GM21576 (cell line): ENCODE data around the gene HTR3B.
"Not testable (repeated sequence)": the region's sequence is repeated elsewhere in the genome, so short reads cannot be mapped to it uniquely, and the experiment has no call there.

ENCODE experiments used
- ATAC-seq: cut with Tn5 transposase; IDR thresholded peaks from one replicate; pipeline ENCODE4 v1.9.1; 2021; ENCODE audit warnings: mild to moderate bottlenecking, moderate library complexity; ENCODE audit not compliant: unreplicated experiment

Gene HTR3B

GRCh38 chr11:113942256-113942655 is 37.7 kb downstream of the HTR3B start:
- no peak for ATAC-seq

- ATAC-seq, result not testable (repeated sequence)
Measured at GRCh38 chr11:113946162-113946561, 41.6 kb downstream of the HTR3B start.

GRCh38 chr11:113947994-113948393 is 43.4 kb downstream of the HTR3B start:
- no peak for ATAC-seq

- ATAC-seq, result no peak
Measured at GRCh38 chr11:113949891-113950290, 45.3 kb downstream of the HTR3B start.

- no peak for ATAC-seq
Measured at GRCh38 chr11:113951537-113951936, 46.9 kb downstream of the HTR3B start.

- no peak for ATAC-seq
Measured at GRCh38 chr11:113952070-113952469, 47.5 kb downstream of the HTR3B start.

- ATAC-seq, result no peak
Measured at GRCh38 chr11:113952588-113952987, 48.0 kb downstream of the HTR3B start.

- no peak for ATAC-seq
Measured at GRCh38 chr11:113954235-113954634, 49.6 kb downstream of the HTR3B start.

GRCh38 chr11:113956986-113957385 is 52.4 kb downstream of the HTR3B start:
- ATAC-seq, result no peak

- no peak for ATAC-seq
Measured at GRCh38 chr11:113960702-113961330, 56.2 kb downstream of the HTR3B start.

GRCh38 chr11:113967361-113967760 is 62.8 kb downstream of the HTR3B start:
- no peak for ATAC-seq

GRCh38 chr11:113971506-113972195 is 67.1 kb downstream of the HTR3B start:
- ATAC-seq, result no peak

- no peak for ATAC-seq
Measured at GRCh38 chr11:113974741-113975470, 70.3 kb downstream of the HTR3B start, which contains the start of gene HTR3A. TSS of gene HTR3A (plus strand) at chr11:113975108. CDS start at chr11:113975326, 218 bp downstream.

- no peak for ATAC-seq
Measured at GRCh38 chr11:113977071-113977490, 72.5 kb downstream of the HTR3B start.

GRCh38 chr11:113977701-113978100 is 73.1 kb downstream of the HTR3B start:
- ATAC-seq, result no peak

- no peak for ATAC-seq
Measured at GRCh38 chr11:113979431-113979830, 74.8 kb downstream of the HTR3B start.

- no peak for ATAC-seq
Measured at GRCh38 chr11:113980785-113981184, 76.2 kb downstream of the HTR3B start.

GRCh38 chr11:113982306-113982705 is 77.7 kb downstream of the HTR3B start:
- no peak for ATAC-seq

GRCh38 chr11:113984781-113985180 is 80.2 kb downstream of the HTR3B start:
- no peak for ATAC-seq

- ATAC-seq, result no peak
Measured at GRCh38 chr11:113985906-113986305, 81.3 kb downstream of the HTR3B start.

- ATAC-seq, result no peak
Measured at GRCh38 chr11:113986351-113987140, 82.0 kb downstream of the HTR3B start.
